Non-pigmented ciliary epithelial cell (primary cell): ENCODE measurements around the gene STK32C.

Experiments
- DNase-seq: peaks from one replicate; pipeline ENCODE4 v3.0.0-alpha.2; 2010; ENCODE audit warnings: low read depth

The STK32C gene

DNA sequence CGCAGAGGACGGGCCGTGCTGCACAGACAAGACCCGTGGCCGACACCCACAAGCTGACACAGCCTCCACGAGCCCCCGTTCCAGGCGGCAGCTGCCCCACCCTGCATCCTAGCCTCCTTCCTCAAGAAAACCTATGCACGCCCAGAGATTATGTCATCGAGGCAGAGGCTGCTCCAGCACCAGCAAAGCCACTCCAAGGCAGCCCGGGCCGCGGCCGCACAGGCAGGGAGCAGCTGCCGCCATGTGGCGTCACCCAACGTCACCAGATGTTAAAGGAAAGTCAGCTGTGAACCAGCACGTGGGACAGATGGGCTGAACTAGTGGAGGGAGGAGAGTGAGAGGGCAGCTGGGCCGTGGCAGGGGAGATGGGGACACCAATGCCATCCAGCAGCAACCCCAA, 59.8 kb downstream of the STK32C start:
- DNase-seq, result no peak

DNA sequence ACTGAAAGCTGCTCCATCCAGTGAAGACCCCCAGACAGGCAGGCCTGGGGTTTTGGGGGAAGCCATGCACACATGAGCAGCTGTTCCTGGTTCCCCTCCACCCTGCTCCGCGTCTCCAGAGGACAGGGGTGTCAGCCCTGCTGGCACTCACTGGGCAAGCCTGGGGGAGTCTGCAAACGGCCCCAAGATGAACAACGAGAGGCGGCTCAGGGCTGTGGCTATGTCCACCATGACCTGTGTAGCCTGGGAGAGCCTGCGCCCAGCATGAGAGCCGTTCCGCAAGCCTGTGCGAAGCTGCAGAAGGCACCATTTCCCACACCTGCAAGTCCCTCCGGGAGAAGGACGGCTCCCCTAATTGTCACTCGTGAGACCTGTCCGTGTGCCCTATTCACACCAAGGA, 61.5 kb downstream of the STK32C start:
- DNase-seq, result no peak

DNA sequence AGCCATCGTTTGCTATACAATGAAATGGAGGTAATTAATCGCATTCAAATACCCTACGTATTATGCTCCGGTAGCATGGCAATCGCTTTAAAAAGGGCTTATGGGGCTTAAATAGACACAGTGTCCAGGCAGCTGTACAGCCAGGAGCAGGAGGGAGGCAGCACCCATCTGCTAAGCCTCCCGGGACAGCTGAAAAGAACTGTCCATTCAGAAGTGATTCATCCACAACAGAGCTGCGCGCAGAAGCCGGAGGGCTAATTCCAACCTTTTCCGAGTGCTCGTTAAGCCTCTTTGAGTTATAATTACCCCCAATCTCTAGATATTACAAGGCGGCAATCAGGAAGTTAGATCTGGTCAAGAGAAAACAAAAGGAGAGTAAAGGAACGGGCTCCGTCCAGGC, 62.7 kb downstream of the STK32C start:
- DNase-seq, result no peak

DNA sequence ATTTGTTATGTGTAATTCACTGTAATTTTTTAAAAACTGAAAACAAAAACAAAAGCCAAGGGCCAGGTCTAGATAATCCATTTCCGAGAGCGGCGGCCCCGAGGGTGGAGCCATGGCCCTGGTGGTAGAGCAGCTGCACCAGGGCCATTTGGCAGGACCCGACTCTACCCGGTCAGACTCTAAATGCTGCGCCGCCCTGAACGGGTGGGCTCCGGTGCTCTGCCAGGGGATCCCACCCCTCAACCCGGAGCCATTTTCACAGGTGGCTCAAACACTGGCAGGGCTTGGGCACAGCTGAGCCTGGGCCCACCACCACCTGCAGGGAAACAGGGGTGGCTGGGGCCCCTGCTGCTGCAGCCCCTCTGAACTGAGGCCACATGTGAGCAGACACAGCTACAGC, 64.1 kb downstream of the STK32C start:
- DNase-seq, result no peak

DNA sequence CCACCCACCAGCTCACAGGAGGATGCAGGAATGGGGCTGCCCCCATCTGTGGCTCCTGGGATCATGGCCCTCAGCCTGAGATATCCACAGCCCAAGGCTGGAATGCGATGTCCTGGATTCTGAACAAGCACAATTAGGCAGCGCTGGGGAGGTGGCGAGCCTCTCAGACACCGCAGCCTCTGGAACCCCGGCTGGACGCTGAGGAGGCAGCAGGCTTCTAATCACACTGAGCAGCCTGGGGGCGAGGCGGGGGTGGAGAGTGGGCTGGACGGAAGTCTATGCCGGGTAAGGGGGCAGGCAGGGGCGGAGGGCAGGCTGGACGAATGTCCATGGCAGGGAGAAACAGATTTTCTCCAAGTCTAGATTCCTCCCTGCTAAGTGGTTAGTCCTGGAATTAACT, 64.6 kb downstream of the STK32C start:
- no peak for DNase-seq

DNA sequence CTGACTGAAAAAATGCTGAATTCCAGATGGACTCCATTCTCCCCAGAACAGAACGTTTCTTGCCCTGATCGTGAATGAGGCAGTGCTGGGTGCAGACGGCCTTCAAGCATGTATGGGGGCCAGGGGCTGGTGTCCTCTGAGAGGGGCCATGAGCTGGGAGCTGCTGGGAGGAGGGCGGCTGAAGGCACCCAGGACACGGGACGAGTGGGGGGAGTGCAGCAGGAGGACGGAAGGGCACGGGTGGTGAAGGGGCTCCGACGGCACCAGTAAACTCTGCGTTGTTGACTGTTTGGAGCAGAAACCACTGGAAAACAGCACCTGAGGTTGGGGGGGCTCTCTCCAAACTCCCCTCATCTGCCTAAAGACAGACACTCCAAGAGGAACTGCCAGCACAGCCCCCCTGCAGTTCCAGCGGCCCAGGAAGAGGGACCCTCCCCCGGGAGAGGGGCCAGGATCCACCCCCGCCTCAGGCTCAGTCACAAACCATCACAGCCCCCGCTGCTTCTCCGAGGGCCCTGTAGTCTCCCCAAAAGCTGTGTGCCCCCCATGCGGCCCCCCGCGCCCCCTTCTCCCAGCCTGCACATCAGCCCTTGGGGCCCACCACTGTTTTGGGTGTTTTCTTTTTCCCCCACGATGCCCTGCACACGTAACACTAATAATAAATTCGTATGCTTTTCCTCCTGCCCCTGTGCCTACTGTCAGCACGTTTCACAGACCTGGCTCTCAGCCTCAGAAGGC, 65.5 kb downstream of the STK32C start:
- DNase-seq, result no peak

DNA sequence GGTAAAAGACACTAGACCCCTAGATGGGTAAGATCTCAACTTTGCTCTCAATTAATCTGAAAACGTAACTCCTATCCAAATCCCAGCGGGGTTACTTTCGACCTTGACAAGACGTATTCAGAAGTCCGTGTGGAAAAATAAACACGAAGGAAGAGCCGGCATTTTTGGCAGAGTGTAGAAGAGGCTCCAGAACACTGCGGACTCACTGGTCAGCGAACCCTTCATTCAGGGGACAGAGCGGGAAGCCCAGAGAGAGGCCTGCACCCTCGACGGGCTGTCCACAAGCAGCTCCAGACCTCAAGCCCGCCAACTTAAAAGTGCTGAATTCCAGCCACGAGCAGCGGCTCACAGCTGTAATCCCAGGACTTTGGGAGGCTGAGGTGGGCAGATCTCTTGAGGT, 66.3 kb downstream of the STK32C start:
- no peak for DNase-seq

DNA sequence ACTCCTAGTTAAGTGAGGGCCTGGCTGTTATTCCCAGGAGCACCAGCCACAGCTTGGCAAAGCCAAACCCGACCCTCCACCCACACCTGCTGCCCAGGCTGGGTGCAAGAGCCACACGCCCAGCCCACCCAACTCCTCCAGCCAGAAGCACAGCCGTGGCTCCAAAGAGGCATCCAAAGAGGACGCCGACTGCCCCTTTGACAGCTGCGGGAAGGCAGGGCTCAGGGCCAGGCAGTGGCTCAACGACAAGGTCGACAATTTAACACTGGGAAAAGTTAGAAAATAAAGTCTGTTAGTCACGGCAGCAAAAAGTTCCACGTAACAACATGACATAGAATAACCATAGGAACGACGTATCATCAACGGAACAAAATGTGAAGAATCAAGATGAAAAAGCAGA, 66.7 kb downstream of the STK32C start:
- DNase-seq, result no peak

DNA sequence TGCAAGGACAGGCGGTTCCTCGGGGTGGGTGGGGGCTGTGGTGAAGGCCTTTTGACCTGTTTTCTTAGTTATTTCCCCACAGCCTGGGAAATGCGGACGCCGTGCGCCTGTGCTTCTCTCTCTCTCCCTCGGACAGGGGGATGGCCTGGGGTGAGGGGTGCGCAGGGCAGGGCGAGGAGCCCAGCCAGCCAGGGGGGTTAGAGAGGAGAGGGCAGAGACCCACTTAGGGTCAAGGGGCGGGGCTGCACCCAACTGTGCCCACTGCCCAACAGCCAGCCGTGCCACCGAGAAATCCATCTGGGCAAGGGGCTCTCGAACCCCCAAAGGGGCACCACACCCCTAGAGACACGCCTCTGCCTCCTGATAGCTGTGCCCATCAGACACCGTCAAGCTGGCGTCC, 67.2 kb downstream of the STK32C start:
- no peak for DNase-seq

DNA sequence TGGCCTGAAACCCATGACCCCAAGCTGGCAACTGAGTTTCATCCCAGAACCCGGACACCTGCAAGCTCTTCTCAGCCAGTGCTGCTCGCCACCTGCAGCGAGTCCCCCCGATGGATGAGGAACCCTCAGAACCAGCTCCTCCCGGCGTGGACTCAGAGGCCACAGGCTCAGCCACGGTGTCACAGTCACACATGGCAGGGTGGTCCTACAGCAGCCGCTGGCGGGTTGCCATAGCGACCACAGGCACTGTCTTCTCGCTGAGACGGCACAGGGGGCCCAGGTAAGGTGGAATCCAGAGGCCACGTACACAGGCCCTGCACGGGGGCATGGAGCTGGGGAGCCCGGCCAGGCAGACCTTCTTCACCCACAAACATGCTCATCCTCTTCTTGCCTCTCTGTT, 67.6 kb downstream of the STK32C start:
- no peak for DNase-seq

DNA sequence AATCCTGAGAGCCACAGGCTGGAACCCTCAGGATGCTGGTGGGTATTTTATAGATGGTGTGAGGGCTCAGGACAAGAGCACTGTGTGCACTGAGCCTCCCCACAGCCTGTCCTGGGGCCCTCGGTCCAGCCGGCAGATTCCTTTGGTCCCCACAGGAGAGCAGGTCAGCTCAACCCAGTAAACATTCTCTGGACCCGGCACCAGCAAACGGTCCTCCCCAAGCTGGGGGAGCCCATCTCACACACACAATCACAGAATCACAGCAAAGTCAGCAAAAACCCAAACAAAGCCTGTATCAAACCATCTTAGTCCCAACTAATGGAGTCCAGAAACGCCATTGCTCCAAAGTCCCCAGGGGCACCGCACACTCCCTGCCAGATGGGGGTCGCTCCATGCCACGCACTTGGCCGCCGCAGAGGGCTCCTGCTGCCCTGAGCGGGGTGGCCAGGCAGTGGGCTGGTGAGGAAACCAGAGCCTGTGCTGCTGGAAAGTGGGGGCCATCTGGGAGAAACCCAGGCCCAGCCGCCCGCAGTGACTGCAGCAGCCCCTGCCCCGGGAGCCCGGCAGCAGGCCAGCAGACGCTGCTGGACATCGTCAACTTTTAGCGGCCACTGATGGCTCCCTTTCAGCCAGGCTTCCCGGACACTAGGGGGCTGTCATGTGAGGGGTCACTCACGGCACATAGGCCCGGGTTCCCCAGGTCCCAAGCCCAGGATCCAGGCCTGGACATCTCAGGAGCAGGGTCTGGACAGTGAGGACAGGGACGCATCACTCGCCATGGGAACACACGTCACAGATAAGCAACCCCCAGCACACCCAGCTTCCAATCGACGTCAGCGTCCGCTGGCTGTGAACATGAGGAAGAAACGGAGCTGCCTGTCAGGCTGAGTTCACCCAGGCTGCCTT, 68.4 kb downstream of the STK32C start:
- no peak for DNase-seq

DNA sequence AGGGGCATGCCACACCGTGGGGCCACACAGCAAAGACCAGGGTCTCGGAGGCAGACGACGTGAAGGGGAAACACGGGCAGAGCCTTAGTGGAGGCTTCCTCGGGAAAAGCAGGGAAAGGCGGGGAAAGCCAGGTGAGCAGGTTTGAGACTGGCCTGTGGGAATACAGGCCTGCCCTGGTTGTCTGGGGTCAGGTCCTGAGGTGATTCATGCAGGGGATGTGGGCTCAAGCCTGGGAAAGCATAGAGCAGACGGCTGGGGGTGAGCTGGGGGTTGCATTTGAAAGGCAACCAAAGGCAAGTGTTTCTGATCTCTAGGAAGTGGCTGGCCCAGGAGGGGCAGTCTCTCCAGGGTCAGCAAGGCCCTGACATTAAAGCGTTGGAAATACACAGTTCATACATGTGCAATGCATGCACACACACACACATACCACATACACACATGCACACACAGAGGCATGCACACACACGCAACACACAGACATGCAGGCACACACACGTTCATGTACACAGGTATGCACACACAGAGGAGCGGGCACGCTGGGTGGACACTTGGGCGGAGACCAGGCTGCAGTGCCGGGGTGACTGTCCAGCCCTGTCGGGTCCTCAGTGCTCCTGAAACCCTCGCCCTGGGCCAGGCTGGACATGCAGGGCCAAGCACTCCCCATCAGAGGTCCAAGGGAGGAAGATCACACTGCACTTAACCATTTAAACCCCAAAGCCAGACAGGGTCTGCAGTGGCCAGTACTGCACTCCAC, 69.2 kb downstream of the STK32C start:
- DNase-seq, result no peak

DNA sequence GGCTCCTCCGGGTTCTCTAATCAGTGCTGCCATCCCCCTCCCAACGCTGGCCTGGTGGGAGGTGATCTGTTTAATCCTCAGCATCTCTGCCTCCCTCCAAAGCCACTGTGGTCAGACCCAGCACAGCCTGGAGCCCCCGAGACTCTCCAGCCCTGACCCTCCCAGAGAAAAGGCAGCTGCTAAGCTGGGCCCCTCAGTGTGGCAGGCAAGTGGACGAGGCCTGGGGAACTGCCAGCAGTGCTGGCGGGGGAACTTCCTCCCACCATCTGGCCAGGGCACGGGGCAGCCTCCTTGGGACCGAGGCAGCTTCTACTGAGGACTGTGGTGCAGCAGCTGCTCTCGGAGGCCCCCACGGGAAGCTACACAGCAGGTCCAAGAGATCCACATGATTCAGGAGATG, 69.9 kb downstream of the STK32C start:
- no peak for DNase-seq

DNA sequence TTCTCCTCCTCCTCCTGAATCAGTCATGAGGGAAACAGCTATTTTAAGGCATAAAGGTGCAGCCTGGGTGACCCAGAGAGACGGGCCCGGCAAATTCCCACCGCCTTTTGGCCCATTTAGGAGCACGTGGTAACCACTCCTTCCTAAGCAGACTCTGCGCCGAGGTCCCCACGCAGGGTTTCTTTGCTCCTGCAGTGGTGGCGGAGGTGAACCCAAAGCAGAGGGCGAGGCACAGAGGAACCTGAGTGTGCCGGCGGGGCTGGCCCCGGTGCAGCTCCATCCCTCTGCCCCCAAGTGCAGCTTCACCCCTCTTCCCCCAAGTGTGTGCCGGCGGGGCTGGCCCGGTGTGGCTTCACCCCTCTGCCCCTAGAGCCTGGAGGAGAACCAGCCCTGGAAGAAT, 70.4 kb downstream of the STK32C start:
- DNase-seq, result no peak

DNA sequence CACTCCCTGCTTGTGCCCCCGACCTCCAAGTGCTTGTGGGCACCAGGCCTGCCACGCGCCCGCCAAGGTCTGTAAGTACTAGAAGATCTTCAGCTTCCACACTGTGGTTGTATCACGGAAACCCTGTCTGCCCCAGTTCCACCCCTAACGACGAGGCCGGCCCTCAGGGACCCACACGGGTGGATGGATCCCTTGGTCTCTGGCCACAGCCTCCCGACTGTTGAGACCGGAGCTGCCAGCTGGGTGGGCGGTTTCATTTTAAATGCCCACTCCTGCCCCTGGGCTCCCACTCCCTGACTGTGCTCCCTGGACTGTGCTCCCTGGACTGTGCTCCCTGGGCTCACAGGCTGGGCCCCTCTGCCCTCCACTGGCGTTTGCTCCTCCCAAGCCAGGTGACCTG, 70.9 kb downstream of the STK32C start:
- DNase-seq, result no peak

DNA sequence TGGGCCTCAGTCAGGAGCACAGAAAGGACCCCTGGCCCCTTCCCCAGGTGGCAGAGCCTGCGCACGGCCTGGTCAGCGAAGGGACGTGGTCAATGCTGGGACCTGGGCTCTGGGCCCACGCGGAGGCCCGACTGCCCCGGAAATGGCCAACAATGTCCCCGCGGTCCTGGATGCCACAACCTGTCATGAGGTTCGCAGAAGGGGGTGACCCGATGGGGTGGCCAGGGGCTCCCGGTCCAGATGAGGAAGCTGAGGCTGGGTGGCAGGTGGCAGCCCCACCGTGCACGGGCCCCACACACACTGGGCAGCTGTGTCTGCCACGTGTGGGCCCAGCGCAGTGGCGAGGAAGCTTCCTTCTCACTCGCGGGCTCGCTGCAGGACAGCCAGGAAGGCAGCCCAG, 71.6 kb downstream of the STK32C start:
- no peak for DNase-seq

DNA sequence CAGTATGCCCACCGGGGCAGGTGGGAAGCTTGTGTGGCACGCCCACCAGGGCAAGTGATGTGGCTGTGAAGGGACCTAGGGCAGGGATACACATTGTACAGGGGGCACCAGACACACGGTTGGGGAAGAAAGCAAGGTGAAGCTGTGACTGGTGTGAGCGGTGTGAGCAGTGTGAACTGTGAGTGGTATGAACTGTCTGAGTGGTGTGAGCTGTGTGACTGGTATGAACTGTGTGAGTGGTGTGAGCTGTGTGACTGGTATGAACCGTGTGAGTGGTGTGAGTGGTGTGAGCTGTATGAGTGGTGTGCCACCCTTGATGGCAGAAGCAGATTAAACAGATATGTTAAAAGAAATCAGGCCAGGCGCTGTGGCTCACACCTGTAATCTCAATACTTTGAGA, 72.9 kb downstream of the STK32C start:
- no peak for DNase-seq

DNA sequence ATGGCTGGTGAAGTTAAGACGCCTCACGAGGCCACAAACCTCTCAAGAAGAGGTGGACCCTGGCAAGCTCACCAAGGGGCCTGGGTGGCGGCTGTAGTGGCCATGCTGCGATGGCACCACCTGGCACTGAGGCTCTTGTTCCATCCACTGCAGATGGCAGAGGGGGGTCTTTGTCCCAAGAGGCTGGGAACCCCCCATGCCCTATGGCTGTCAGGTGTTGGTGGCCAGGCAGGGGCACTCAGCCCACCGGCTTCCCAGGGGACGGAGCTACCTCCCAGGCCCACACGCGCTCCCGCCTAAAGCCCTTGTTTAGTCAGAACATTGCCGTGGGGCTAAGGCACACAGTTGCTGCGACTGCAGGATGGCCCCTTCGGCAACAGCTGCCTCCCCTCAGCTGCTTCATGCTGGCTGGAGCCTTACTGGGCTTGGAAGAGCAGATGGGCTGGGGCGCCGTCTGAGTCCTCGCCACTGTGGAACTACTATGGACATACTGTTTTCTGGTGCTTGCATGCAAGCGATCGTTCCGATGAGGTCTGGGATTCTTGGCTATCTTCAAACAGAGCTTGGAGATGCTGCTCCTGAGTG, 74.2 kb downstream of the STK32C start:
- DNase-seq, result no peak

DNA sequence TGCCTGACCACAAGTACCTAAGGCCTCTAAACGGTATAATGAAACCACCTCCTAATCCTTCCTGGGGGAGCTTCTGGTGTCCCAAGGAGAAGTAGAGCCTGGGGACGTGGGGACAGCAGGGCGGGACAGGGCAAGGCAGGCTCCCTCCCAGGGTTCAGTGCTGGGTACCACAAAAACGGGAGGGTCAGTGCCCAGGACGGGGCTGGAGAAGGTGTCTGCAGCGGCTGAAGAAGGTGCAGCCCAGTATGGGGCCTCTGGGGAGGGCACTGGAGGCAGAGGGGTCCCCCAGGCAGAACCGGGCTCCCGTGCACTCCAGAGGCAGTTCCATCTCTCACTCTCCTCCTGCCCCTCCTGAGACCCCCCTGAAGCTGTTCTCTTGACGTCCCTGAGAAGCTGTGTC, 74.8 kb downstream of the STK32C start:
- DNase-seq, result no peak

DNA sequence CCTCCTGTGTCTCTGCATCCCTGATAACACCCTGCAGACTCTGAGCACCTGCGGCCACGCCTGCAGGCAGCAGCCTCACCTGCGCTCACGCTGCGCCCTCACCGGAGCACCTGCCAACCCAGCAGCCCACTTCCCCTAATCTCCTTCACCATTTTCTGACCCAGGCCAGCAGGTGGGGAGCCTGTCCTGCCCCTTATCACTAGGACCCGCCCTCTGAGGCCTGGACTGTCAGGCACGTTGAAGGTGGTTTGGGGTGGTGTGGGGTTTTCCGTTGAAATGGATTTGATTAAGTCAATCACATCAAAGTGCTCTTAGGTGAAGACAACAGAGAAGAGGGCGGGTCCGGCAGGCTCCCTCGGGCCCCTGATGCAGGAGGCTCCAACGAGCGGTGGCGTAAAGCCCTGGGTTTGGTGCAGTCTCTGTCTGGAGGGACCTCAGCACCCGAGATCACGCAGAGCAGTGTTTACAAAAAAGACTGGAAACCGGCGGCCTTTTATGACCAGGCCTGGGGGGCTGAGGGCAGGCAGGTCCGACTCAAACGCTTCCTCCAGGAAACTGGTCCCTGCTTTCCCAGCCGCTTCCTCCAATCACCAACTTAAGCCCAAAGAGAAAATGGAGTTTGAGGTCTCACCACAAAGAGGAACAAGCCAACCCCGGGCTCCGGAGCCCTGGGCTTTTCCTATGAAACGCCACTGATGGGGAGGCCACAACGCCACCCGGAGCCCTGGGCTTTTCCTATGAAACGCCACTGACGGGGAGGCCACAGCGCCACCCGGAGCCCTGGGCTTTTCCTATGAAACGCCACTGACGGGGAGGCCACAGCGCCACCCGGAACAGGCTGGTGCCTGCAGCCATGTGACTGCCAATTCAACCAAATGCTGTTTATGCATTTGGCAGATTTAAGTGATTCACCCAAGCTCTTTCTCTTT, 75.5 kb downstream of the STK32C start:
- DNase-seq, result no peak

DNA sequence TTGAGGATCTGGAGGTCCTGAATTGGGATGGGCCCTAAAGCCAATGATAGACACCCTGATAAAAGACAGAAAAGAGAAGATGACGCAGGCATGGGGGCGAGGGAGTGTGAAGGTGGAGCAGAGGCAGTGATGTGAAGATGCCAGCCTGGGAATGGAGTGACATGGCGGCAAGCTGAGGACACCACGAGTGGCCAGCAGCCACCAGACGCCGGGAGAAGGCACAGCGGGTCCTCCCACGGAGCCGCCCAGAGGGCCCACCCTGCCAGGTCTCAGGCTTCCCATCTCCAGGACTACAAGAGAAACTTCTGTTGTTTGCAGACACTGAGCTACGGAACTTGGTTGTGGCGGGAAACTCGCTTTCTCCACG, 76.1 kb downstream of the STK32C start:
- no peak for DNase-seq
